Stimulated activated CD8-positive, alpha-beta memory T cell treated with anti-CD3 and anti-CD28 coated beads, Interleukin-15, amount 100 ng/mL, for 1 hour (primary cell): ENCODE data around the gene CDS1.
"Not testable (repeated sequence)": the region's sequence is repeated elsewhere in the genome, so short reads cannot be mapped to it uniquely, and the experiment has no call there.

ENCODE experiments used
- DNase-seq: peaks from one replicate; pipeline ENCODE4 v3.0.0-alpha.2; 2020; ENCODE audit warnings: low read depth

CDS1 gene

DNA sequence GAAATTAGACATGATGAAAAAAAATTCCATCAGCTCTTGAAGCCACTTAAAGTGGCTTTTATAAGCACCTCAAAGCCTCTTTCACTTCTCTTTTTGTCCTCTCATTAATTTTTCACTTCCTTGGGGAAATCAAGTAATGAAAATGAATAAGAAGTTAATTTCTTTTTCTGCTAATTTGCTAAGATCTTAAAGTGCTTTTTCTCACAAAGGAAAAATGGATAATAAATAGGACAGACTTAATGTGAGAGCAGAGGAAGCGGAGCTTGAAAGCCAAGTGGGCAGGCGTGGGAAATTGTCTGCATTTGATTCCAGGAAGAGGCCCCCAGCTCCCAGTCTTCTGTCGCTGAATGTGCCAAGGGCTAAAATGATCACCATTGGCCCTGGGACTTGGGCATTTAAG is 28.6 kb downstream of the CDS1 start:
- no peak for DNase-seq

DNA sequence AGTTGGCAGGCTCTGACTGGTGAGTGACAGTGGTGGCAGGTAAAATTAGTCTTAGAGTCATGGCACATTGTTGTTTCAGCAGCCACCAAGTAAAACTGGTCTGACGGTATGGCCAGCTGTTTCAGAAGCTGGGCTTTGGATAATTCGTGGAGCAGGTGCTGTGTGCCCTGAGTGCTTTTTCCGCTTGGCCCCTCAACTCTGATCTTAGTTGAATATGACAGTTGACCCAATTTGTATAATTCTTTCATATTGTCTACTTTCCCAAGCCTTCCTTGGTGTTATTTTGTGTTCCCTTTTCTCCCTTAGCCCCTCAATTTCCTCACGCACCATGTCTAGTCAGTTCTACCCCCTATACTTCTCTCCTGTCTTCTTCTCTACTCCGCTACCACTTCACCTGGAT is 32.0 kb downstream of the CDS1 start:
- no peak for DNase-seq

DNA sequence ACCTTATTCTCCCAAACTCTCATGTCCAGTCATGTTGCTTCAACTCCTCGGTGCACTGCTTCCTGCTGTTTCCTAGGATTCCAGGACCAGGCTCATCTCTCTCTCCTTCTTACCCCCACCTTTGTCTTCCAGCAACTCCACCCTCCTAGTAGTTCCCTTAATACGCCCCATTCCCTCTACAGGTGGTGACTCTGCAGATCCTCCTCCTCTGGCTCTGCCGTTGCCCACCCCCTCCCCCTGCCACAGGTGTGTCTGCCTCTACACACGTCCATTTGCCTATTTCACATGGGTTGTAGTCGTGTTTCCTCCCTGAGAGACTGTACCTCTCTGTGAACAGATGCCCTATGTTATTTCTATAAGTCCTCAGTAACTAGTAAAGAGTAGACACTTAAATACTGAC is 32.4 kb downstream of the CDS1 start:
- DNase-seq = no peak

DNA sequence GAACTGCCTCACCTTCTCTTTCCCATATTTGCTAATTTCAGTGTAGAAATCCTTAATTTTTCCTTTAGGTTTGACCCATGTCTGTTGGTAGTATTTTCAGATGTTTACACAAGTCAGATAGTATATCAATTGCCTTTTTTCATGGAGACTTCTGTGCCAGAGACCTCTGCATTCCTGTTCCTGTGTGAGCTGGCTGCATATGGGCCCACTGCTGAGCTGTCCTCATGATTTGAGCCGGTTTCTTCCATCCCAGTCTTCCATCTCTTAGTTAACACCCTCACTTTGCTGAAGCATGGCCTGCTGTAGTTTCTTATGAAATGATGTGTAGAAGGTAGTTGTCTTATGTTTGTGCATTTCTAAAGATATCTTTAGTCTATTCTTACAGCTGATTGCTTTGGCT is 40.0 kb downstream of the CDS1 start:
- DNase-seq = no peak

DNA sequence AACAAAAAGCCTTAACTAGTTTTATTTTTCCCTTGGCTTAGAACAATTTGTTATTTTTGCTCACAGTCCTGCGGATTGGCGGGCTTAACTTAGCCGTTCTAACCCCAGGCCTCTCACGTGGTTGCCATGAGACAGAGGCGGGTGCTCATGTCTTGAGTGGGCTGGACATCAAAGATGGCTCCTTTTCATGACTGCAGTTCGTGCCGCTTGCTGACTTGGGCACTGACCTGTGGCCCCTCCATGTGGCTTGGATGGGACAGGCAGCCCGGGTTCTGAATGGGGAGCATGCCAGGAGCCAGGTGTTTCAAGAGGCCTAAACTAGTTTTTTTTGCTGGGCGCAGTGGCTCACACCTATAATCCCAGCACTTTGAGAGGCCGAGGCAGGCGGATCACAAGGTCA is 40.7 kb downstream of the CDS1 start:
- no peak for DNase-seq

DNA sequence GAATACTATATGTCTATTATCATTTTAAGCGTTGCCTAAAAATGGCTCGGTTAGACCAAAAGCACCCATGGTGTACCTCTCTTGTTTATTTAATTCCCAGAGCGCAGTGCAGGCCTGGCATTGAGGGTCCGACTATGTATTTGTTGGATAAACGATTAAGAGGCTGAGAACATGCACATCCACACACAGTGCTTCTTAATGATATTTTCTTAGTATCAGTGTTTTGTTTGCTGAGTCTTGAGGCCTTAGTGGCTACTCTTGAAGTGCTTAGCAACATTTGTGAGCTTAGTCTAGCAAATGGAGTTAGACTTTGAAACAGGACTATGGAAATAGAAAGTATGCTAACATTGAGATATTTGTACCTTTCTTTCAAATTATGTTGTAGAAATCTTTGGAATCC is 43.7 kb downstream of the CDS1 start:
- DNase-seq = no peak

DNA sequence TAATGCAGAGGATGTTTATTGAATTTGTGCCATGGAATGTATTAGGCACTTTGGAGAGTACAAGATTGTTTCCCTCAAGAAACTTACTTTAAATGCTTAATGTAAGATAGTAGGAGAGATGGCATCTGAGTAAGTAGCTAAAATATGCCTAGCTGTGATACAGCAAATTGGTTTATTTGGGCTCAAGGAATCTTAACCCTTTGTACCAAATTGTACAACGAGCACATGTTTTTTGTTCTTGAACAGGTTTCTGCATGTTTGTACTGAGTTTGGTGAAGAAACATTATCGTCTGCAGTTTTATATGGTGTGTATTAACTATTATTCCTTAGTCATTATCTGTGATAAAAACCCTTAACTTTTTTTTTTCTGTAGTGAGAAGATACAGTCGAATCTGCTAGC is 48.6 kb downstream of the CDS1 start:
- no peak for DNase-seq

DNA sequence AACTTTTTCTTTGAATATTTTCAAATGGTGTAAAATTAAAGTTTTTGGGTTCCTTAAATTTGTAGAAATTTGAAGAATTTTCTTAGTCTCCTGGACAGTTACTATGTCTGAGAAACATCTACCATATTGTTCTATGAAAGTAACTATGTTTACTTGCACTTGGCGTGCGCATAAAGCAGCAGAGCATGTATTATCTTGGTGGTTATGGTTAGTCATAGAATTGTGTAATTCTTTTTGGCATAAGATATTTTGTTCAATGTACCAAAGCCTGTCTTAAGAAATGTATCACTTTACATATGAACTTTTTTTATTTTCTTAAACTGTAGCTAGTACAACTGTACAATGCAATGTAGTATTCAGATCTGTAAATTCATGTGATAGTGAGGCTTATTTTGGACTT is 49.2 kb downstream of the CDS1 start:
- no peak for DNase-seq

DNA sequence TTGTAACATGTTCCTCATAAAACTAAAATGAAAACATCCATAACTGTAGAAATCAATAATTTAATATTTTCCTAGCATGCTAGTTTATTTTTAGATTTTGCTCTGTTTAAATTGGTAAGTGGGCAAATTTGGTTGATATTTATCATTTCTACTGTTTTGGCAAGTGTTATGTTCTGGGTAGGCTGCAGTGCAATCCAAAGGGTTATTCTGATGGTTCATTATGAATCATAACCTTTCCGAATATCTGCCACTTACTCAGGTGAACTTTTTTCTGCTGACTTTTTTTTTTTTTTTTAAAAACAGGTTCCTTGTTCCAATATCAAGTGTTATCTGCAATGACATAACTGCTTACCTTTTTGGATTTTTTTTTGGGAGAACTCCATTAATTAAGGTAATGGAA is 52.0 kb downstream of the CDS1 start:
- no peak for DNase-seq

DNA sequence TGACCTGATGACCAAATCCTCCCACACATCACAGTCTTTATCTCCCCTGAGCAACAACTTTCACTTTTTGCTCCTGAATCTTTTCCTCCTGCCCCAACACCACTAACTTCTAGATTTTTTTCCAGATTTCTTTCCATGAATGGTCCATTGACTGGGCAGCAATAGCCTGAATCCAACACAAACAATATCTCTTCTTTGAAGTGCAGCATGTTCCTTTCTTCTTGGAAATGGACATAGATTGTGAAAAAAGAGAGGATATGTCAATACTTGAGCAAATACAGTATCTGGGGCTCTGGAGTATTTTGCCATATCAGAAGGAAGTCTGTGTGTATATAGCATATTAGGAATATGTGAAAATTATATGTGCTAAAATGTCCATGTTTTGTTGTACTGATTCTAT is 55.2 kb downstream of the CDS1 start:
- no peak for DNase-seq

DNA sequence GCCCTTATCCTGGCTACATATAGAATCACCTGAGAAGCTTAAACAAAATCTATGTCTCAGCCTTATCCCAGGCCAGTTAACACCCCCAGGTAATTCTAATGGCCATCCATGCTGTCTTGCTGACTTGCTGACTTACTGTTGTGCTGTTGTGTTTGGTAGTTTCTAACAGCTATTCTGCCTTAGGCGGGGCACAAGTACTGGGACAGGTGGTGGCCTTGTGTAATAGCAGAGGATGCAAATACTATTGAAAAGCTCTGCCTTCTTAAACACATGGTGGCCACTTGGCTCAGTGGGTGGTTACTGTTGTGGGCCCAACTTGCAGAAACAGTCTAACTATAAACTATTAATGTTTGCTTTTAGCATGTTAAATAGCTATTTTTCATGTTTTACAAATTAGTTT is 56.2 kb downstream of the CDS1 start:
- no peak for DNase-seq

DNA sequence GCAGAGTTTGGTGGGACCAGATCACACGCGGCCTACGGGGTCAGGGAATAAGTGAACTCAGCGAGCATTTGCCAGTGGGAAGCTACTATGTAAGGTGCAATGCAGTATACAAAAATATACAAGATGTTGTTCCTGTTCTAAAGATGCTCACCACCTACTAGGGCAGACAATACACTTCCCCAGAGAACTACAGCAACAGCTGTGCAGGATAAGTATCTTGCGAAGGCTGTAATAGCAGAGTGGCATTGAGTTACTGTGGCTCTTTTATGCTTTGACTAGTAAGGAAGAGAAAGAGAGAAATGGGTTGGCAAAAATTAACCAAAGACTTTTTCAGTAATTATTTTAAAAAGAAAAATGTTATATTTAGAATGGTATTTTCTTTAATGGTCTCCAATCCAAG is 61.2 kb downstream of the CDS1 start:
- DNase-seq = no peak

DNA sequence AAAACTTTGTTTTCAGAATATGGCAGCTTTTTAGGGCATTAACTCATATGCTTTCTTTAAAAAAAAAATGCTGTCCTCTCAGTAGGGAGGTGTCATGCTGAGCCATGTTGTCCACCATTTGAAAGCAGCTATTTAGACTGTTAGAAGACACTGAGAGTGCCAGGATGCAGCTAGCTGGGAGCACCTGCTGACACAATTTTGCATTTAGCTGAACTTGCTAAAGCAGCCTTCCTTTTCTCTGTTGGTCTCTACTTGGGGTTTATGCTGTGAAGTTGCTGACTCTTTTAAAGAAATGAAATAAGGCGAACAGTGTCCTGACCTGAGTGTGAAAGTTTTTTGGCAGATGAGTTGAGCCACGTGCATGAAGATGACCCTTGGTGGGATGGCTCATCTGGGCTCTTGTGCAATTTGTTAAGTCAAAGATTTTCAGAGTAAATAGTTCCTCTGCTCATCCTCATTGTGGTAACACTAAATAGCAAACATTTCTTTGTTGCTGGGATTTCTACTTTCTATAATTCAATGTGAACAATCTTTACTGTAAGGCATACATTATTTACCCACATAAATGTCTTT is 64.5 kb downstream of the CDS1 start:
- DNase-seq = no peak

DNA sequence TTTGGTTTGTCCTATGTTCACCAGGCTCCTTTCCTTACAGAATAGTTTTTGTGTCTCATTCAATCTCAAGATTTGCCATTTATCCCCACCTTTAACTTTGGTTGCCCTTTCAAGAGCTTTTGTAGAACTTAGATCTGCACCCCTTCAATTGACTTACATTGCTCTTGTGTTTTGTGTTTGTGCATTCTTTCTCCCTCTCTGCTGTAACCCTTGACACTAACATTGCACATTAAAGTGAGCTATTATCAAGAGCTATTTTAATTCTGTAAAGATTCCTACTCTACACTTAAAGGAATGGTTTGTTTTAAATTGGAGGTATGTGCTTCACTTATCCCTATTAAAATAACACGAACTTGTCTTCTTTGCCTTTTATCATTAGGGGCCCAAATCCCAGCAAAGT is 65.3 kb downstream of the CDS1 start:
- DNase-seq = no peak

DNA sequence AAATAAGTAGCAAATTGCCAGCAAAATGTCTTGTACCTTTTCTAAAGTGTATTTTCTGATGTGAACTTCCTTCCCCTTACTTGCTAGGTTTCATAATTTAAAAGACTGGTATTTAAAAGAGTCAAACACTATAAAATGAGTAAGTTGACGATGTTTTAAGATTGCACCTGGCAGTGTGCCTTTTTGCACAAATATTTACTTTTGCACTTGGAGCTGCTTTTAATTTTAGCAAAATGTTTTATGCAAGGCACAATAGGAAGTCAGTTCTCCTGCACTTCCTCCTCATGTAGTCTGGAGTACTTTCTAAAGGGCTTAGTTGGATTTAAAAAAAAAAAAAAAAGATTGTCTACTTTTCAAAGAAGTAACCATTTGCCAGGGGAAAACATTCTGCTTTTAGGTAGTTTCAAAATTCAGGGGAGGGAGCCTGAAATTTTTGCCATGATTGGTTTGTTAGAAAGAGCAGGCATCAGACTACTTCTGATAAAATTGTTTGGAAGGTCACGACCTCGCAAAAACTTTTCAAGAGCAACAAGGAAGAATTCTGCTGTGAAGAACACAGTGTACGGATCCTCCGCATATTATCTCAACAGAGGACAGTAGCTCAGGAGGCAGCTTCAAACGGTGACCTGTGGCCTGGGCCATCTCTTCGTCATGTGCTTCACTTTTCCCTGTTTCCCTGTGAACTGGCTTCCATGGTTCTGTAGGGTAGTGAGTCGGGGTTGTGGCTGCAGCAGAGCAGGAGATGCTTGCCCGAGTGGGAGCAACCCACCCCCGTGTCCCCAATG is 66.1 kb downstream of the CDS1 start:
- no peak for DNase-seq

DNA sequence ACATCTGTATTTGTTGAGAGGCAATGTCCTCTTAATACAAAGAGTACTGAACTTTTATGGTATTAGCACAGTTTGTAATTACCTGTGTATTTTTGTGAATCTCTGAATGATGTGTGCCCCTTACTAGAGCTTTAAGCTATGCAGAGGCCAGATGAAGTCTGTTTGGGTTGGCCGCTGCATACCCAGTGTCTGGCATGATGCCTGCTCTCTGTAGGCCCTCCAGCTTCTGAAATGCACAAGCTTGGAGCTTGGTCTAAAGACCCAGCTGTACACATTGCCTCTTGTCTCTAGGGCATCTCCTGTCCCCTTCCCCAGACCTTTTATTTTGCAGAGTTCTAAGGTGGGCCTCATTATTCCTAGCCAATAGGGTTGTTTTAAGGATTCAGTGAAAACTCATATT is 68.6 kb downstream of the CDS1 start:
- DNase-seq = no peak

DNA sequence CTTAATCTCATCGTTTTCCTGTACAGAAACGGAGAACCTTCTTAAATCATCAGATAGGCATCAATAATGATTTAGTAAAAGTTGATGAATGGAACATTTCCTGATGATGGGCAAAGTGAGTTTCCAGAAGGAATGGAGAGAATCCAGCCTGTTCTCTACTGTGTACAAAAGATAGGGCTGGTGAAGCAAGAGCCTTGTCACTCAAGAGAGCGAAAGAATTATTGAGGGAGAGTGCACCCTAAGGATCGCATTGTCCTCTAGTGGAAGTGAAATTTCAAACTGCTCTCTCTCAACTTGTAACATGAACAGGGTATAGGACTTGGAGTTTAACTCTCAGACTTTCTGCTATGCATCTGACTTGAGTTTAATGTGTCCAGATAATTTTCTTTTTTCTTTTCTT is 69.6 kb downstream of the CDS1 start:
- no peak for DNase-seq

DNA sequence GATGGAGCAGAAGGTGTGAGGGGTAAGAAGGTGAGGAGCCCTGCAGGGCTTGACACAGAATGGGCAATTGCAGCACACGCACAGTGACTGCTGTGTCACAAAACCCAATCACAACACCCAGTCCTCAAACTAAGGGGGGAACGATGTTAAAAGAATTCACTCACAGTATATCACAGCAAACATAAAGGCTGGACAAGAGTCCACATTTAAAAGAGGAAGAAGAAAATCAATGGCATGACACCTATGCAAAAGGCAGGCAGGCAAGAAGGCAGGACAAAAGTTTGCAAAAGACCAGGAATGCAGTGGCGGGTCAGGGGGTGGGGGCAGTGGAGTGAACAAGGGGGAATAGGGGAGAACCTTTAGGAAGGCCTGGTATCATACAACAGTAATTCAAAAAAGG is 77.7 kb downstream of the CDS1 start:
- no peak for DNase-seq

DNA sequence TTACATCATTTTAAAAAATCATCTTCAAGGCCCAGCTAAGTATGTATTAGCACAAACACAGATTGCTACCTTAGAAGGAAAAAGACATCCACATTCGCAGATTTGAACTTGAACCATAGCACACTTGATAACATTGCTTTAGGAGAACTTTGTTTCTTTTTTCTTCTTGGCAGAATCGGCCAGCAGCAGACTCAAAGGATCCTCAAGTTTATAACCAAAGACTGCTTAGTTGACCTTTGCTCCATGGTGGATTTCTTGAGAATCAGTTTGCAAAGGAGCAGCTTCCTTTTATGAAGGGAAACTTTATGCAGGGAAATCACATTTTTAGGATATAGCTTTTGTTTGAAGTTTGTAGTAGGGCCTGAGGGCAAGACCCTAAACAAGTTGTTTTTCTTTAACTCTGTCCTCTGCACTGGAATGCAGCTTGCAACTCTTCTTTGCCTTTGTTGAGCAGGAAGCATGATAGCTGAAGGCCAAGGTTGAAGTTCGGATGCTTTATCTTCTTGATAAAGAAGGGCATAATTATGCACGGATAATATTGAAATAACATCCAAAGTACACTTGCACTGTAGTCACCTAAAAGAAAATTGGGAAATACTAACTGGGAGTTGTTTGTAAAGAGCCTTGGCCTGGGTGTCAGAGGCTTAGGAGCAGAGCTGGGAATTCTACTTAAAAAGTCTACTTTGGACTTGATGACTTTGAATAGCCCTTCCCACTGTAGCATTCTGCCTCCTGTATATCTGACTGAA is 78.4 kb downstream of the CDS1 start:
- no peak for DNase-seq

DNA sequence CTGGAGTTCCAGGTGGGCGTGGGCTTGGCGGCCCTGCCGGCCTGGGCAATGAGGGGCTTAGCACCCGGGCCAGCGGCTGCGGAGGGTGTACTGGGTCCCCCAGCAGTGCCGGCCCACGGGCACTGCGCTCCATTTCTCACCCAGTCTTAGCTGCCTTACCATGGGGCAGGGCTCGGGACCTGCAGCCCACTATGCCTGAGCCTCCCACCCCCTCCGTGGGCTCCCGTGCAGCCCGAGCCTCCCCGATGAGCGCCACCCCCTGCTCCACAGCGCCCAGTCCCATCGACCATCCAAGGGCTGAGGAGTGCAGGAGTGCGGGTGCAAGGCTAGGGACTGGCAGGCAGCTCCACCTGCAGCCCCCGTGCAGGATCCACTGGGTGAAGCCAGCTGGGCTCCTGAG is 81.8 kb downstream of the CDS1 start:
- not testable (repeated sequence) for DNase-seq

DNA sequence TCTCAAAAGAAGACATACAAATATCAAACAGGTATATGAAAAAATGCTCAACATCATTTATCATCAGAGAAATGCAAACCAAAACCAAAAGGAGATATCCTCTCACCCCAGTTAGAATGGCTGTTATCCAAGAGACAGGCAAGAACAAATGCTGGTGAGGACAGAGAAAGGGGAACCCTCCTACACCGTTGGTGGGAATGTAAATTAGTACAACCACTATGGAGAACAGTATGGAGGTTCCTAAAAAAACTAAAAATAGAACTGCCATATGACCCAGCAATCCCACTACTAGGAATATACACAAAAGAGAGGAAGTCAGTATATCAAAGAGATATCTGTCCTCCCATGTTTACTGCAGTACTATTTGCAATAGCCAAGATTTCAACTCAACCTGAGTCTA is 83.5 kb downstream of the CDS1 start:
- DNase-seq = no peak

DNA sequence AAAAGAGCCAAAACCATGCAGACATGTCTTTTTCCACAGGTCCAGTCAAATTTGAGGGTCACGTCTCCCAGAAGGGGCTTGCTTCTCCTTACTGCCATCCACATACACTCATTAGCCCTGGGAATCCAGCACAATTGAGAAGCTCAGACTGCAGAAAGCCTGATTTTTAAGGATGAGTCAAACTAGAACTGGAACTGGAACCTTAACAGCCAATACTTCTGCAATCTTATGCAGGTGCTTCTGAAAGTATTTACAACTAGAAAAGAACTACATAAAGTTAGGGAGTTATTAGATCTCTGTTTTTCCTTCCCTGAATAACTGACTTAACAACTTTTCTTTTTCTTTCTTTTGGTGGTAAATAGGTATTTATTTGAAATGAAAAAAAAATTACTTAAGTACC is 86.3 kb downstream of the CDS1 start:
- DNase-seq = no peak

DNA sequence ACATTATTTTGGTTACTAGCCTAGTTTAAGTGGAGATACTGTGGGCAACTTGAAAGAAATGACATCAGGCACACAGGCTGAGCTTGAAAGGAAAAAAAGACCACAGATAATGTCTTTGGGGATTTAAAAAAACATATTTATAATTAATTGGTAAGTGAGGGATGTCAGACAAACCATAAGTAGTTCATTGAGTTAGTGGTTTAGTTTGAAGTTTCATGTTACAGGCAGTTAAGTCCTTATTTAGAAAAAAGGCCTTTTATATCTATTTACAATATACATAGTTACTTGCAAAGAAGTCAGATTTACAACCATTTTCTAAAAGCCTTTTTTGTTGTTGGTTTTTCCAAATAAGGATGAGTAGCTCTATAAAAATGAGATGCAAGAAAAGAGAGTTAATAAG is 89.2 kb downstream of the CDS1 start:
- no peak for DNase-seq
